ENCODE results near the gene EIF4E1B.

The EIF4E1B gene

GRCh38 chr5:176629853-176630680, at the start of gene EIF4E1B, which contains the start of gene SNCB:
Gene EIF4E1B, plus strand, starts transcription at chr5:176630675. Its CDS starts 12,113 bp downstream, at chr5:176642788.
Gene SNCB, minus strand, starts transcription at chr5:176630534. Its CDS starts 880 bp downstream, at chr5:176629654.
- ChIA-PET CTCF (interaction anchor here (0.6 to 1.3 kb wide), 5 partner anchors 10 to 783 kb away, joined by 3 to 6 read pairs (median 3); no protein-coding TSS in a partner anchor), POLR2A (interaction anchor here (0.9 to 1.4 kb wide), 6 partner anchors 8 to 86 kb away, joined by 3 to 8 read pairs (median 4); partner anchors contain the start of gene TSPAN17)
- TF ChIP-seq FOXM1 (IDR thresholded peaks at IDR 0.05; ENCODE audit: borderline replicate concordance) (0 out of 2 replicates have a peak, but pooled peaks have one; percentile 2), HDGF (IDR thresholded peaks at IDR 0.05; ENCODE audit: borderline replicate concordance) (no peak), FOXK2 (IDR thresholded peaks at IDR 0.05) (no peak), ZNF384 (IDR thresholded peaks at IDR 0.05) (no peak), PKNOX1 (IDR thresholded peaks at IDR 0.05) (peak; percentile 97)
- DNase-seq (ENCODE audit: extremely low spot score) = peak; percentile 87

GRCh38 chr5:176581361-176581760, 49.1 kb upstream of the EIF4E1B start:
- TF ChIP-seq SUZ12 (IDR thresholded peaks at IDR 0.05) = no peak
- TF ChIP-seq ZNF384 (IDR thresholded peaks at IDR 0.05) = no peak
- ChIA-PET POLR2A (interaction anchor here (2.0 kb wide), 1 partner anchor 44 kb away, joined by 4 read pairs; the partner anchor contains the start of gene RNF44), CTCF (interaction anchor here (1.4 kb wide), 1 partner anchor 8 kb away, joined by 6 read pairs; no protein-coding TSS in a partner anchor)
- DNase-seq (ENCODE audit: extremely low spot score) = no peak

GRCh38 chr5:176583076-176583475, 47.4 kb upstream of the EIF4E1B start:
- no peak for DNase-seq (ENCODE audit: extremely low spot score)
- TF ChIP-seq ARNT (IDR thresholded peaks at IDR 0.05) (no peak), SUZ12 (IDR thresholded peaks at IDR 0.05) (no peak), PKNOX1 (IDR thresholded peaks at IDR 0.05) (no peak)
- ChIA-PET POLR2A (no interaction called here), CTCF (interaction anchor here (1.4 kb wide), 1 partner anchor 47 kb away, joined by 3 read pairs; the partner anchor contains the start of genes EIF4E1B and SNCB)

GRCh38 chr5:176587398-176587797, 43.1 kb upstream of the EIF4E1B start:
- no peak for TF ChIP-seq ZNF384 (IDR thresholded peaks at IDR 0.05)
- TF ChIP-seq TARDBP (IDR thresholded peaks at IDR 0.05) = no peak
- TF ChIP-seq FOXK2 (IDR thresholded peaks at IDR 0.05) = no peak
- no peak for TF ChIP-seq L3MBTL2 (conservative IDR thresholded peaks at IDR 0.05)
- no peak for TF ChIP-seq NFRKB (IDR thresholded peaks at IDR 0.05)
- no peak for TF ChIP-seq PKNOX1 (IDR thresholded peaks at IDR 0.05)
- no peak for TF ChIP-seq ELF4 (IDR thresholded peaks at IDR 0.05)
- no peak for TF ChIP-seq SUZ12 (IDR thresholded peaks at IDR 0.05)
- no peak for TF ChIP-seq FOXA1 (IDR thresholded peaks at IDR 0.05)
- DNase-seq (ENCODE audit: extremely low spot score) = no peak
- POLR2A ChIA-PET = interaction anchor here (0.6 to 1.5 kb wide), 2 partner anchors 22 to 45 kb away, joined by 3 to 4 read pairs; no protein-coding TSS in a partner anchor
- CTCF ChIA-PET = no interaction called here

- ChIA-PET POLR2A (no interaction called here), CTCF (no interaction called here)
- no peak for DNase-seq (ENCODE audit: extremely low spot score)
- no peak for TF ChIP-seq FOXA1 (IDR thresholded peaks at IDR 0.05)
- peak; percentile 64 for TF ChIP-seq TARDBP (IDR thresholded peaks at IDR 0.05)
Measured at GRCh38 chr5:176588297-176588696, 42.2 kb upstream of the EIF4E1B start.

- TF ChIP-seq LEF1 (IDR thresholded peaks at IDR 0.05; ENCODE audit: borderline replicate concordance) (no peak), SUZ12 (IDR thresholded peaks at IDR 0.05) (no peak), ARNT (IDR thresholded peaks at IDR 0.05) (no peak), L3MBTL2 (conservative IDR thresholded peaks at IDR 0.05) (no peak), ZNF384 (IDR thresholded peaks at IDR 0.05) (no peak), FOXM1 (IDR thresholded peaks at IDR 0.05; ENCODE audit: borderline replicate concordance) (no peak), FOXK2 (IDR thresholded peaks at IDR 0.05) (no peak), FOXA1 (IDR thresholded peaks at IDR 0.05) (no peak), BHLHE40 (IDR thresholded peaks at IDR 0.05; ENCODE audit: borderline replicate concordance) (no peak), HDGF (IDR thresholded peaks at IDR 0.05; ENCODE audit: borderline replicate concordance) (no peak), ELF4 (IDR thresholded peaks at IDR 0.05) (no peak), PKNOX1 (IDR thresholded peaks at IDR 0.05) (no peak), TARDBP (IDR thresholded peaks at IDR 0.05) (no peak)
- ChIA-PET POLR2A (no interaction called here), CTCF (no interaction called here)
- no peak for DNase-seq (ENCODE audit: extremely low spot score)
Measured at GRCh38 chr5:176589039-176589769, 41.3 kb upstream of the EIF4E1B start.

All from HEK293T (cell line).